GM21825 (cell line): ENCODE measurements around the gene SPINT1.

ENCODE experiments used
- ATAC-seq: cut with Tn5 transposase; IDR thresholded peaks from one replicate; pipeline ENCODE4 v1.9.1; 2021; ENCODE audit warnings: mild to moderate bottlenecking, moderate library complexity; ENCODE audit not compliant: unreplicated experiment

The SPINT1 gene

GRCh38 chr15:40891138-40891537 is 47.3 kb downstream of the SPINT1 start:
- no peak for ATAC-seq

GRCh38 chr15:40891810-40892446 is 48.1 kb downstream of the SPINT1 start:
- ATAC-seq = no peak

- no peak for ATAC-seq
Measured at GRCh38 chr15:40892447-40893012, 48.7 kb downstream of the SPINT1 start.

- no peak for ATAC-seq
Measured at GRCh38 chr15:40893019-40893670, 49.3 kb downstream of the SPINT1 start.

- ATAC-seq = peak; percentile 81
Measured at GRCh38 chr15:40893733-40894680, 50.2 kb downstream of the SPINT1 start, which contains the start of gene VPS18. Gene VPS18, plus strand, starts transcription at chr15:40894450. Its CDS starts 319 bp downstream, at chr15:40894769.

- no peak for ATAC-seq
Measured at GRCh38 chr15:40894681-40895448, 51.0 kb downstream of the SPINT1 start.

GRCh38 chr15:40899536-40900207 is 55.8 kb downstream of the SPINT1 start:
- ATAC-seq = no peak

GRCh38 chr15:40900256-40901052 is 56.6 kb downstream of the SPINT1 start:
- no peak for ATAC-seq

GRCh38 chr15:40901053-40901443 is 57.2 kb downstream of the SPINT1 start:
- no peak for ATAC-seq

- ATAC-seq = no peak
Measured at GRCh38 chr15:40902605-40903561, 59.0 kb downstream of the SPINT1 start.

GRCh38 chr15:40904552-40905201 is 60.8 kb downstream of the SPINT1 start:
- no peak for ATAC-seq

GRCh38 chr15:40906091-40906990 is 62.5 kb downstream of the SPINT1 start:
- ATAC-seq = peak; percentile 75

GRCh38 chr15:40906991-40907802 is 63.3 kb downstream of the SPINT1 start:
- ATAC-seq = no peak
